Nephron progenitor cell (in vitro differentiated cells): ENCODE data around the gene DCD.
A peak's percentile ranks its signal among the peaks of the same experiment; 100 is the strongest.
"Not testable (repeated sequence)": the region's sequence is repeated elsewhere in the genome, so short reads cannot be mapped to it uniquely, and the experiment has no call there.

ENCODE experiments used
- DNase-seq: peaks from one replicate; pipeline ENCODE4 v3.0.0; 2021
- H3K27ac Mint-ChIP-seq: 2 replicates; pipeline ENCODE4 v1.8.0; 2021; ENCODE audit warnings: mild to moderate bottlenecking, moderate library complexity, mixed read lengths
- H3K27me3 Mint-ChIP-seq: 2 replicates; pipeline ENCODE4 v1.8.0; 2021; ENCODE audit warnings: mild to moderate bottlenecking, low read depth, mixed read lengths; ENCODE audit not compliant: poor library complexity
- H3K36me3 Mint-ChIP-seq: 2 replicates; pipeline ENCODE4 v1.8.0; 2021; ENCODE audit warnings: low read depth, mixed read lengths
- H3K4me1 Mint-ChIP-seq: 2 replicates; pipeline ENCODE4 v1.8.0; 2021; ENCODE audit warnings: mixed read lengths
- H3K4me3 Mint-ChIP-seq: 2 replicates; pipeline ENCODE4 v1.8.0; 2021; ENCODE audit warnings: mild to moderate bottlenecking, moderate library complexity, mixed read lengths
- H3K9me3 Mint-ChIP-seq: 2 replicates; pipeline ENCODE4 v1.8.0; 2021; ENCODE audit warnings: mild to moderate bottlenecking, moderate library complexity, mixed read lengths
- CTCF ChIP-seq: fragments of 200-600 bp; sonication (generic); IDR thresholded peaks from 2 replicates; pipeline ENCODE4 v1.5.0; 2021; ENCODE audit warnings: antibody characterized with exemption

The DCD gene

GRCh38 chr12:54666008-54666407 lies 17.8 kb upstream of the DCD start:
- TF ChIP-seq CTCF = no peak
- Mint-ChIP-seq H3K9me3 (no peaks in the 10 kb centered on the region), H3K4me1 (peaks cover 5% of the 10 kb centered on the region), H3K36me3 (no peaks in the 10 kb centered on the region), H3K27me3 (peaks cover 9% of the 10 kb centered on the region), H3K27ac (no peak overlapping the region), H3K4me3 (no peak overlapping the region)
- DNase-seq = no peak

DNA sequence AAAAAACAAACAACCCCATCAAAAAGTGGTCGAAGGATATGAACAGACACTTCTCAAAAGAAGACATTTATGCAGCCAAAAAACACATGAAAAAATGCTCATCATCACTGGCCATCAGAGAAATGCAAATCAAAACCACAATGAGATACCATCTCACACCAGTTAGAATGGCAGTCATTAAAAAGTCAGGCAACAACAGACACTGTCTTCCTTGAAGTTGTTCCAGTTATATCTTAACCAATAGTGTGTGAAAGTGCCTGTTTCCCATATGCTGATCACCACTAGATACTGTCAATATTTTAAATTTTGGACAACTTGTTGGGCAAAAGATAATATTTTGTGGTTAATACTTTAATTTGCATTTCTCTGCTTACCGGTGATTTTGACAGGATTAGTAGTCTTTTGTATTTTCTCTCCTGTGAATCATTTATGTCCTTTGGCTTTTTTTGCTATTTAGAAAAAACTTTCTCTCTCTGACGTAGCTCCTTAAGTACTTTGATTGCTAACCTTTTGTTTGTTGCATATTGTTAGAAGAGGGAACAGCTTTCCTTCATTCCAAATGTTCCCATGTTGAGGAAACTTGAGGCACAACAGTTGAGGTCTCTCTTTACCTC lies 17.0 kb upstream of the DCD start:
- not testable (repeated sequence) for H3K27ac Mint-ChIP-seq

GRCh38 chr12:54663603-54664002 lies 15.4 kb upstream of the DCD start:
- H3K9me3 Mint-ChIP-seq = peaks cover 1% of the 10 kb centered on the region

More for the DNA sequence above, 17.0 kb upstream of the DCD start:
- H3K9me3 Mint-ChIP-seq, H3K4me3 Mint-ChIP-seq, DNase-seq, H3K27me3 Mint-ChIP-seq, H3K4me1 Mint-ChIP-seq, H3K36me3 Mint-ChIP-seq: not testable (repeated sequence)

DNA sequence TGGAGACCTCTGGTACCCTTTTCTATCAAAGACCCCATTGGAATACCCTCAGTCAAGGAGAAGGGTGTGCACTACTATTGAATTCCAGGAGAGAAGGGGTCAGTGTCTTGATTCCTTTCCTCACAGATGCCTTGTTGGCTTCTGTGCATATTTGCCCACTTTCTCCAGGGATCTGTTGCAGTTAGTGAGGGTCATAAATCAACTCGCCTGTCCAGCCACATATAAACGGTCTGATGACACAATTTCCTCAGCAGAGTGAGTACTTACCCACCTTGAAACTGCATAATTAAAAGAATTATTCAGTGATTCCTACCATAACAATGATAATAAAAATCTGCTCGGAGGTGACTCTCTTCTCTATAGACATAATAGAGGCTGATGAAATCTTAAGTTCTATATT lies 13.9 kb upstream of the DCD start:
- peak; percentile 17 for DNase-seq
- TF ChIP-seq CTCF = no peak
- H3K27ac Mint-ChIP-seq = no peak overlapping the region
- no peaks in the 10 kb centered on the region for H3K36me3 Mint-ChIP-seq
- peaks cover 8% of the 10 kb centered on the region for H3K9me3 Mint-ChIP-seq
- peaks cover 12% of the 10 kb centered on the region for H3K4me1 Mint-ChIP-seq
- H3K27me3 Mint-ChIP-seq = peaks cover 15% of the 10 kb centered on the region
- H3K4me3 Mint-ChIP-seq = no peak overlapping the region

More at GRCh38 chr12:54663603-54664002, 15.4 kb upstream of the DCD start:
- Mint-ChIP-seq H3K27me3 (peaks cover 11% of the 10 kb centered on the region), H3K27ac (no peak overlapping the region), H3K36me3 (no peaks in the 10 kb centered on the region), H3K4me1 (peaks cover 7% of the 10 kb centered on the region), H3K4me3 (no peak overlapping the region)
- DNase-seq = no peak
- no peak for TF ChIP-seq CTCF

DNA sequence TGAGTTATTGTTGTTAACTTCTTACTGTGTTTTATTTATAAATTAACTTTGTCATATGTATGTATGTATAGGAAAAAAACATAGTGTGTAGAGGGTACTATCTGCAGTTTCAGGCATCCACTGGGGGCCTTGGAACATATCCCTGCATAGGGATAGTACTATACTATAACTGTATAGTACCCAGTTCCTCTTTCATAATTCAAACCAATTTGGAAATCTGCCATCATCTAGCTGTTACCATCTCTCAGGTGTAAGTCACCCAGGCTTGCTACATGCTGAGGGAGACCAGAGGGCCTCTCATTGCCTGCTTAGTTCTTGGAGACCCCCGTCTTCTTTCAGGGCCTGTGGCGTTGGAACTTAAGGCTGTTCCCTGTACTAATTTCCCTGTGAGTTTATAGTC lies 12.9 kb upstream of the DCD start:
- TF ChIP-seq CTCF = no peak
- Mint-ChIP-seq H3K9me3 (peaks cover 8% of the 10 kb centered on the region), H3K4me3 (no peak overlapping the region), H3K4me1 (peaks cover 17% of the 10 kb centered on the region), H3K27ac (no peak overlapping the region), H3K36me3 (no peaks in the 10 kb centered on the region), H3K27me3 (peaks cover 13% of the 10 kb centered on the region)
- no peak for DNase-seq

DNA sequence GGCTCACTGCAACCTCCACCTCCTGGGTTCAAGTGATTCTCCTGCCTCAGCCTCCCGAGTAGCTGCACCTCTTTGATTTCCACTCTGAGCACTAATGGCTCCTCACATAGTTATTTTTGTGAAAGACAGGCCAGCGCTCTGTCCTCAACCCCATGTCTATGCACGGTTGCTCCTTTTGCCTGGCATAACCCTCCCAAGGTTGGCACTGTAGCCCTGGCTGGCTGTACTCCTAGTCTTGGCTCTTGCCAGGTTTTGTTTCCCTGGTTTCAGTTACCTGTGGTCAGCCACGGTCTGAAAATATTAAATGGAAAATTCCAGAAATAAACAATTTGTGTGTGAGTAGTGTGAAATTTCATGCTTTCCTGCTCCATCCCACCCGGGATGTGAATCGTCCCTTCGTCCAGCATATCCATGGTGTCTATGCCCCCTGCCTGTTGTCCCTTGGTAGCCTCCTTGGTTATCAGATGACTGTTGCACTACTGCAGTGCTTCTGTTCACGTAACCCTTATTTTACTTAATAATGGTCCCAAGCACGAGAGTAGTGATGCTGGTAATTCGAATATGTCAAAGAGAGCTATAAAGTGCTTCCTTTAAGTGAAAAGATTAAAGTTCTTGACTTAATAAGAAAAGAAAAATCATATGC lies 12.3 kb upstream of the DCD start:
- DNase-seq = no peak
- Mint-ChIP-seq H3K4me3 (no peak overlapping the region), H3K4me1 (peaks cover 18% of the 10 kb centered on the region), H3K27ac (no peak overlapping the region), H3K27me3 (peaks cover 12% of the 10 kb centered on the region), H3K9me3 (peaks cover 8% of the 10 kb centered on the region), H3K36me3 (no peaks in the 10 kb centered on the region)
- no peak for TF ChIP-seq CTCF
